Ishikawa (cell line): ENCODE data around the gene SH3PXD2A.
A peak's percentile ranks its signal among the peaks of the same experiment; 100 is the strongest.

Experiments used
- CEBPB ChIP-seq: IDR thresholded peaks from 2 replicates; pipeline ENCODE4 v1.6.1; 2012
- CREB1 ChIP-seq: IDR thresholded peaks from 2 replicates; pipeline ENCODE4 v1.6.1; 2012; ENCODE audit warnings: low read depth
- EGR1 ChIP-seq: IDR thresholded peaks from 2 replicates; pipeline ENCODE4 v1.6.1; 2012
- EP300 ChIP-seq: IDR thresholded peaks from 2 replicates; pipeline ENCODE4 v1.6.1; 2012; ENCODE audit warnings: borderline replicate concordance
- FOXM1 ChIP-seq: IDR thresholded peaks from 2 replicates; pipeline ENCODE4 v1.6.1; 2012; ENCODE audit warnings: low read depth, borderline replicate concordance
- MAX ChIP-seq: IDR thresholded peaks from 2 replicates; pipeline ENCODE4 v1.6.1; 2012
- NFIC ChIP-seq: IDR thresholded peaks from 2 replicates; pipeline ENCODE4 v1.6.1; 2012
- RAD21 ChIP-seq: IDR thresholded peaks from 2 replicates; pipeline ENCODE4 v1.6.1; 2012; ENCODE audit warnings: low read depth
- REST ChIP-seq: IDR thresholded peaks from 2 replicates; pipeline ENCODE4 v1.6.1; 2012; ENCODE audit warnings: low read depth, mild to moderate bottlenecking
- TAF1 ChIP-seq: IDR thresholded peaks from 2 replicates; pipeline ENCODE4 v1.6.1; 2012; ENCODE audit warnings: low read depth, mild to moderate bottlenecking
- TCF12 ChIP-seq: IDR thresholded peaks from 2 replicates; pipeline ENCODE4 v1.6.1; 2012; ENCODE audit warnings: low read depth
- TEAD4 ChIP-seq: IDR thresholded peaks from 2 replicates; pipeline ENCODE4 v1.6.1; 2012
- USF1 ChIP-seq: IDR thresholded peaks from 2 replicates; pipeline ENCODE4 v1.6.1; 2012
- YY1 ChIP-seq: IDR thresholded peaks from 2 replicates; pipeline ENCODE4 v1.6.1; 2012; ENCODE audit warnings: low read depth
- ZBTB7A ChIP-seq: IDR thresholded peaks from 2 replicates; pipeline ENCODE4 v1.6.1; 2012; ENCODE audit warnings: low read depth

Gene SH3PXD2A

GRCh38 chr10:103885617-103886016, 30.2 kb upstream of the SH3PXD2A start:
- TF ChIP-seq TEAD4 (no peak), EP300 (no peak), CREB1 (no peak), FOXM1 (no peak), TCF12 (no peak), NFIC (no peak), REST (no peak), CEBPB (no peak), ZBTB7A (no peak), TAF1 (no peak), USF1 (no peak), YY1 (no peak), RAD21 (no peak), EGR1 (no peak), MAX (no peak)

GRCh38 chr10:103884681-103885139, 29.3 kb upstream of the SH3PXD2A start:
- peak; percentile 55; the same call in 1 of the 2 replicates for TF ChIP-seq TEAD4
- TF ChIP-seq CREB1: no peak
- peak; percentile 81 for TF ChIP-seq RAD21

GRCh38 chr10:103882285-103883007, 27.1 kb upstream of the SH3PXD2A start:
- TF ChIP-seq YY1 (no peak), MAX (no peak), TCF12 (no peak), EP300 (no peak), RAD21 (no peak), USF1 (no peak), REST (no peak), CREB1 (no peak), EGR1 (no peak), NFIC (no peak), FOXM1 (no peak), CEBPB (no peak), ZBTB7A (no peak), TEAD4 (no peak), TAF1 (no peak)

GRCh38 chr10:103881416-103882284, 26.3 kb upstream of the SH3PXD2A start:
- TF ChIP-seq USF1: no peak
- TF ChIP-seq TCF12: no peak

GRCh38 chr10:103879831-103880230, 24.5 kb upstream of the SH3PXD2A start:
- TF ChIP-seq USF1 (no peak), NFIC (no peak), TEAD4 (no peak), REST (no peak), YY1 (no peak), EP300 (no peak), CEBPB (no peak), TCF12 (no peak), TAF1 (no peak)
